HG02642 (cell line): ENCODE results near the gene RASSF8.
A peak's percentile ranks its signal among the peaks of the same experiment; 100 is the strongest.

ENCODE experiments used
- ATAC-seq: cut with Tn5 transposase; IDR thresholded peaks from one replicate; pipeline ENCODE4 v1.9.1; 2021; ENCODE audit warnings: mild to moderate bottlenecking; ENCODE audit not compliant: unreplicated experiment, poor library complexity

Gene RASSF8

GRCh38 chr12:26121323-26122060 is 163.0 kb downstream of the RASSF8 start:
- no peak for ATAC-seq

- ATAC-seq, result peak; percentile 31
These were observed 163.7 kb downstream of the RASSF8 start for GRCh38 chr12:26122061-26122680.

- peak; percentile 25 for ATAC-seq
These were observed 164.4 kb downstream of the RASSF8 start for GRCh38 chr12:26122681-26123481.

- no peak for ATAC-seq
These were observed 165.0 kb downstream of the RASSF8 start for GRCh38 chr12:26123482-26123980.

GRCh38 chr12:26124446-26125399 is 166.2 kb downstream of the RASSF8 start, which contains the start of gene BHLHE41:
Gene BHLHE41, minus strand, starts transcription at chr12:26125037. Its CDS starts 258 bp downstream, at chr12:26124779.
- peak; percentile 27 for ATAC-seq

GRCh38 chr12:26125400-26126339 is 167.2 kb downstream of the RASSF8 start:
- peak; percentile 38 for ATAC-seq

- peak; percentile 43 for ATAC-seq
These were observed 168.1 kb downstream of the RASSF8 start for GRCh38 chr12:26126340-26127284.

- no peak for ATAC-seq
These were observed 168.9 kb downstream of the RASSF8 start for GRCh38 chr12:26127404-26127803.

GRCh38 chr12:26128168-26128567 is 169.7 kb downstream of the RASSF8 start:
- no peak for ATAC-seq
